ENCODE data around the gene ODAM. TPM values are rescaled to one million over a fixed set of nuclear protein-coding genes. Genes with fewer than 3 reads are reported as not detected.

ODAM gene, protein sequence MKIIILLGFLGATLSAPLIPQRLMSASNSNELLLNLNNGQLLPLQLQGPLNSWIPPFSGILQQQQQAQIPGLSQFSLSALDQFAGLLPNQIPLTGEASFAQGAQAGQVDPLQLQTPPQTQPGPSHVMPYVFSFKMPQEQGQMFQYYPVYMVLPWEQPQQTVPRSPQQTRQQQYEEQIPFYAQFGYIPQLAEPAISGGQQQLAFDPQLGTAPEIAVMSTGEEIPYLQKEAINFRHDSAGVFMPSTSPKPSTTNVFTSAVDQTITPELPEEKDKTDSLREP
- total RNA-seq, result under 1 TPM in 1 of 2 donors, not detected in 1; 0.90 TPM

DNA sequence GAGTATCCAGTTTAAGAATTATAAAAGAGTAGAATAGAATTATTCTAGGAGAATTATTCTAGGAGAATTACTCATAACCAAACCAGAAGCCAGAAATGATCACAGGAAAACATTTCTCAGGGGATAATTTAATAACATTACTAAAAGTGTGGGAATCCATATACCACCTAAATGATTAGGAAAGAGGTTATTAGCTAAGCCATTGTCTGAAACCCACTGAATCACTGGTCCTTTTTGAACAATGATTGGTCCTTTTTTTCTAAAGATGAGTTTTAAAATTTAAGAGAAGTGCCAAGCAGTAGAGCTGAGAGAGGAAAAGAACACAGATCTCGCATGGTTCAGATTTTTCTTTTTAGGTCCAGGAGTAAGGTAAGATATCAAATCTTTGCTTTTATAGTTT lies at the start of gene ODAM:
Gene ODAM (plus strand): TSS at position 301 of the 400 bp plus-strand sequence. CDS start 819 bp downstream, outside the sequence.
- no peak within 1 kb of the TSS for H3K4me3 ChIP-seq
- no peak for DNase-seq
- no peaks in the 10 kb centered on the region for H3K36me3 ChIP-seq
- H3K27me3 ChIP-seq, result no peaks in the 10 kb centered on the region
- TF ChIP-seq, protein P1, sequence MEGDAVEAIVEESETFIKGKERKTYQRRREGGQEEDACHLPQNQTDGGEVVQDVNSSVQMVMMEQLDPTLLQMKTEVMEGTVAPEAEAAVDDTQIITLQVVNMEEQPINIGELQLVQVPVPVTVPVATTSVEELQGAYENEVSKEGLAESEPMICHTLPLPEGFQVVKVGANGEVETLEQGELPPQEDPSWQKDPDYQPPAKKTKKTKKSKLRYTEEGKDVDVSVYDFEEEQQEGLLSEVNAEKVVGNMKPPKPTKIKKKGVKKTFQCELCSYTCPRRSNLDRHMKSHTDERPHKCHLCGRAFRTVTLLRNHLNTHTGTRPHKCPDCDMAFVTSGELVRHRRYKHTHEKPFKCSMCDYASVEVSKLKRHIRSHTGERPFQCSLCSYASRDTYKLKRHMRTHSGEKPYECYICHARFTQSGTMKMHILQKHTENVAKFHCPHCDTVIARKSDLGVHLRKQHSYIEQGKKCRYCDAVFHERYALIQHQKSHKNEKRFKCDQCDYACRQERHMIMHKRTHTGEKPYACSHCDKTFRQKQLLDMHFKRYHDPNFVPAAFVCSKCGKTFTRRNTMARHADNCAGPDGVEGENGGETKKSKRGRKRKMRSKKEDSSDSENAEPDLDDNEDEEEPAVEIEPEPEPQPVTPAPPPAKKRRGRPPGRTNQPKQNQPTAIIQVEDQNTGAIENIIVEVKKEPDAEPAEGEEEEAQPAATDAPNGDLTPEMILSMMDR (IDR thresholded peaks at IDR 0.05), result no peak
- H3K9ac ChIP-seq (ENCODE audit: low read depth in 2 of 2, low read length in 2 of 2), result no peak within 1 kb of the TSS
- no peaks in the 10 kb centered on the region for H3K4me1 ChIP-seq
- H3K9me3 ChIP-seq, result no peaks in the 10 kb centered on the region
- intact Hi-C loops (cut with DNase I), result no loop called here
- no peak within 1 kb of the TSS for H3K27ac ChIP-seq

- intact Hi-C loops (cut with DNase I), result no loop called here
- DNase-seq, result no peak
- TF ChIP-seq, protein P1 (IDR thresholded peaks at IDR 0.05), result no peak
- no peaks in the 10 kb centered on the region for H3K9me3 ChIP-seq
- no peak overlapping the region for H3K4me3 ChIP-seq
- no peak overlapping the region for H3K9ac ChIP-seq (ENCODE audit: low read depth in 2 of 2, low read length in 2 of 2)
- no peak overlapping the region for H3K27ac ChIP-seq
- H3K27me3 ChIP-seq, result no peaks in the 10 kb centered on the region
- no peaks in the 10 kb centered on the region for H3K36me3 ChIP-seq
- no peaks in the 10 kb centered on the region for H3K4me1 ChIP-seq
These were observed 44.3 kb upstream of the ODAM start for GRCh38 chr4:70151271-70151670.

DNA sequence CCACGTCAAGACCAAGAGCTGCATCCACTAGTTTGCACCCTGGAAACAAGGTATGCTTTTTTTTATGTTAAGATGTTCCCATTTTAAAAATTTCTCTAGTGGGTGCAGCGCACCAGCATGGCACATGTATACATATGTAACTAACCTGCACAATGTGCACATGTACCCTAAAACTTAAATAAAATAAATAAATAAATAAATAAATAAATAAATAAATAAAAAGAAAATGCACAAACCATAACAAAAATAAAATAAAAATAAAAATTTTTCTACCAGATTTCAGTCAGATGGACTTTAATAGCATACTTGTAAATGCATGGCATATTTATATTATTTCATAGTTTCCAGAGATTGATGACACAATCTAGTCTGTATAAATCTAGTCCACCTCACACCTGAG lies 43.4 kb upstream of the ODAM start:
- intact Hi-C loops (cut with DNase I), result no loop called here
- no peak overlapping the region for H3K27ac ChIP-seq
- H3K27me3 ChIP-seq, result no peaks in the 10 kb centered on the region
- H3K36me3 ChIP-seq, result no peaks in the 10 kb centered on the region
- DNase-seq, result no peak
- no peaks in the 10 kb centered on the region for H3K9me3 ChIP-seq
- no peaks in the 10 kb centered on the region for H3K4me1 ChIP-seq
- no peak overlapping the region for H3K4me3 ChIP-seq
- TF ChIP-seq, protein P1 (IDR thresholded peaks at IDR 0.05), result no peak
- no peak overlapping the region for H3K9ac ChIP-seq (ENCODE audit: low read depth in 2 of 2, low read length in 2 of 2)

DNA sequence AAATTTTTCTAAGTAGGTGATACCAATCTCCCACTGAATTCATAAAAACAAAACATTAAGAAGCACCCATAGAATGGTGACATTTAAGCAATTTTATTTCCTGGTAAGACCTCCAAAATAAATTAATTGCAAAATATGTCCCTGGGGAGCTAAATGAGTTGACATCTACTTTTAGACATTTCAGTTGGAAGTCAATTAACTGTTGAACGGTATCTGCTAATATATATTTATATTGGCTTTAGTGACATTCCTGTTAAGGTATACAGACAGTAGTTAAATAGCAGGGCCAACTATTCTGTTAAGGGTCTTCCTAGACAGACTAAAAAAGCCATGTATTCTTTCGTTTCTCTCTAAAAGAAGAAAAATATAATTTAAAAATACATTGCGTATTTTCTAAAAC lies 41.6 kb upstream of the ODAM start, which contains the start of gene PRR27:
Gene PRR27 (plus strand): TSS at position 301 of the 400 bp plus-strand sequence. CDS start 139 bp downstream, outside the sequence.
- DNase-seq, result no peak
- Histone ChIP-seq H3K27ac (no peak within 1 kb of the TSS), H3K27me3 (no peaks in the 10 kb centered on the region), H3K4me1 (no peaks in the 10 kb centered on the region), H3K36me3 (no peaks in the 10 kb centered on the region), H3K4me3 (no peak within 1 kb of the TSS), H3K9ac (ENCODE audit: low read depth in 2 of 2, low read length in 2 of 2) (no peak within 1 kb of the TSS), H3K9me3 (no peaks in the 10 kb centered on the region)
- TF ChIP-seq, protein P1 (IDR thresholded peaks at IDR 0.05), result no peak
- intact Hi-C loops (cut with DNase I), result no loop called here

GRCh38 chr4:70158576-70158975 lies 36.9 kb upstream of the ODAM start:
- H3K36me3 ChIP-seq, result no peaks in the 10 kb centered on the region
- H3K4me3 ChIP-seq, result no peak overlapping the region
- H3K27me3 ChIP-seq, result no peaks in the 10 kb centered on the region
- TF ChIP-seq, protein P1 (IDR thresholded peaks at IDR 0.05), result no peak
- H3K4me1 ChIP-seq, result no peaks in the 10 kb centered on the region
- no peak overlapping the region for H3K27ac ChIP-seq
- no peak overlapping the region for H3K9ac ChIP-seq (ENCODE audit: low read depth in 2 of 2, low read length in 2 of 2)
- intact Hi-C loops (cut with DNase I), result no loop called here
- no peak for DNase-seq
- H3K9me3 ChIP-seq, result no peaks in the 10 kb centered on the region

Data from colonic mucosa (tissue), 4 donors.